DMS114 treated with DMSO at 0.1 percent for 48 hours (cell line): ENCODE measurements around the gene ZCCHC4.
A peak's percentile ranks its signal among the peaks of the same experiment; 100 is the strongest.

Experiments
- DNase-seq: peaks from one replicate; lab custom pipeline; 2025; ENCODE audit not compliant: unreplicated experiment; lab: John Stamatoyannopoulos, UW

Gene ZCCHC4, protein sequence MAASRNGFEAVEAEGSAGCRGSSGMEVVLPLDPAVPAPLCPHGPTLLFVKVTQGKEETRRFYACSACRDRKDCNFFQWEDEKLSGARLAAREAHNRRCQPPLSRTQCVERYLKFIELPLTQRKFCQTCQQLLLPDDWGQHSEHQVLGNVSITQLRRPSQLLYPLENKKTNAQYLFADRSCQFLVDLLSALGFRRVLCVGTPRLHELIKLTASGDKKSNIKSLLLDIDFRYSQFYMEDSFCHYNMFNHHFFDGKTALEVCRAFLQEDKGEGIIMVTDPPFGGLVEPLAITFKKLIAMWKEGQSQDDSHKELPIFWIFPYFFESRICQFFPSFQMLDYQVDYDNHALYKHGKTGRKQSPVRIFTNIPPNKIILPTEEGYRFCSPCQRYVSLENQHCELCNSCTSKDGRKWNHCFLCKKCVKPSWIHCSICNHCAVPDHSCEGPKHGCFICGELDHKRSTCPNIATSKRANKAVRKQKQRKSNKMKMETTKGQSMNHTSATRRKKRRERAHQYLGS

DNA sequence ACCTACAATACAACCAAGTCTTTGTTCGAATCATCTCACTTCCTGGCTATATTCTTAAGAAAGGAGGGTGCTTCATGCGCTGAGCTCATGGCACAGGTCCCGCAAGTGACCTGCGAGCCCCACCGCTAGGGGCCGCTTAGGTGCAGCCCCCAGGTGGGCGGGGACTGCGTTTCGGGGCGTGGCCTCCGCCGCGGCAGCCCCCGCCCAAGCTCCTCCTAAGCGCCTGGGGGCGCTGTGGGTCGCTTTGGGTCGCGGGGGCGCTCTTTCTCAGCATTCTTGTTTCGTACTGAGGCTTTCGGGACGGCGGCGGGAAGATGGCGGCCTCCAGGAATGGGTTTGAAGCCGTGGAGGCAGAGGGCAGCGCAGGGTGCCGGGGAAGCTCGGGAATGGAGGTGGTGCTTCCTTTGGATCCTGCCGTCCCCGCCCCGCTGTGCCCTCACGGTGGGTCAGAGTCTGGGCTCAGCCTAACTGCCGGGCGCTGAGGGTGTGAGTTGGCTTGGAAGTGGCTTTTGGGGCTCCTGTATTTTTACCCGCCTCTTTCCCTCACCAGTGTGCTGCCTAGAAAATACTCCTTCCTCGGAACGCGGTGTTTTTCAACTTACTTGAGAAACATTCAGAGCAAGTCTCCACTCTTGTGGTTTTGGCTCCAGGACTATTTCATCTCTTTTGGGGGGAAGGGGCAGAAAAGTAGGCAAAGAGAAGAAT is at the start of gene ZCCHC4:
TSS of gene ZCCHC4 (plus strand) at position 279 of the 705 bp plus-strand sequence. CDS start at position 315, 36 bp downstream.
- peak; percentile 71 for DNase-seq

DNA sequence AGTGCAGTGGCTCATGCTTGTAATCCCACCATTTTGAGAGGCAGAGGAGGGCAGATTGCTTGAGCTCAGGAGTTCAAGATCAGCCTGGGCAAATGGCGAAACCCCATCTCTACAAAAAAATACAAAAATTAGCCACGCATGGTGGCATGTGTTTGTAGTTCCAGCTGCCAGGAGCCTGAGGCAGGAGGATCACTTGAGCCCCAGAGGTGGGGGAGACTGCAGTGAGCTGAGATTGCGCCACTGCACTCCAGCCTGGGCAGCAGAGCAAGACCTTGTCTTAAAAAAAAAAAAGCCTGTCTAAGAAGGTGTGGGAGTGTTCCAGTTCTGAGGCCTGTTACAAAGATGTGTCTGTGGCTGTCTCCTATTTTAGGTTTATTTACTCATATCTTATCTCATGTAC is 40.7 kb upstream of the ZCCHC4 start:
- DNase-seq, result no peak

DNA sequence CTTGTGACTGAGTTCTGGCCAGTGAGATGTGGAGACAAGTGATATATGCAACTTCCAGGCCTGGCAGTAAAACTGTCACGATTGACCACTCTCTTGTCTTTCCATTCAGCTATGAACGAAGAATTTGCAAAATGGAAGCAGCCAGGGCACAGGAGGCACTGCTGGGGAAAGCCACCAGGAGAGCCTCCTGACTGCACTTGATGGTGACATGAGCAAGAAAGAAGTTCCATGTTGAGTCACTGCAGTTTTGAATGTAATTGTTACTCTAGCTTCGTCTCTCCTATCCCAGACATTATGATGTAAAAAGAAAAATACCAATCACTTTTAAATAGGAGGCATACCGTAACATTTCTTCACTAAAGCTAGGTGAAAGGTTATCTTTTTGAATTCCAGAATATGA is 32.4 kb upstream of the ZCCHC4 start:
- no peak for DNase-seq

DNA sequence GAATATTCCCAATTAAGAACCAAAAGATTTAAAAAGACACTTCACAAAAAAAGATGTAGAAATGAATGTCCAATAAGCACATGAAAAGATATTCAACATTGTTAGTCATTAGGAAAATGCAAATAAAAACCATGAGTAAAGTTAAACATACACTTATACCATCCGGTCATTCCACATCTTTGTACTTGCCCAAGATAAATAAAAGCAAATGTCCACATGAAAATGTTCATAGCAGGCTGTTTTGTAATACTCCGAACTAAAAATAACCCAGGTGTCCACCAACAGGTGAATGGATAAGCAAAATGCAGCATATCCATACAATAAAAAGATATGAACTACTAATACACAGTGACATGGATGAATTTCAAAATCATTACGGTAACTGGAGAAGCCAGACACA is 28.6 kb upstream of the ZCCHC4 start:
- DNase-seq, result no peak

DNA sequence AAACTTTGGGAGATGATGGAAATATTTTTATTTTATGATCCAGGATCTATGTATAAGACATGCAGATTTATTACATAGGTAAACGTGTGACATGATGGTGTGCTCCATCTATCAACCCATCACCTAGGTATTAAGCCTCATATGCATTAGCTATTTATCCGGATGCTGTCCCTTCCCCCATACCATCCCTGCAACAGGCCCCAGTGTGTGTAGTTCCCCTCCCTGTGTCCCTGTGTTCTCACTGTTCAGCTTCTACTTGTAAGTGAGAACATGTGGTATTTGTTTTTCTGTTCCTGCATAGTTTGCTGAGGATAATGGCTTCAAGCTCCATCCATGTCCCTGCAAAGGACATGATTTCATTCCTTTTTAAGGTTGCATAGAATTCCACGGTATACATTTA is 28.1 kb upstream of the ZCCHC4 start:
- DNase-seq, result no peak

DNA sequence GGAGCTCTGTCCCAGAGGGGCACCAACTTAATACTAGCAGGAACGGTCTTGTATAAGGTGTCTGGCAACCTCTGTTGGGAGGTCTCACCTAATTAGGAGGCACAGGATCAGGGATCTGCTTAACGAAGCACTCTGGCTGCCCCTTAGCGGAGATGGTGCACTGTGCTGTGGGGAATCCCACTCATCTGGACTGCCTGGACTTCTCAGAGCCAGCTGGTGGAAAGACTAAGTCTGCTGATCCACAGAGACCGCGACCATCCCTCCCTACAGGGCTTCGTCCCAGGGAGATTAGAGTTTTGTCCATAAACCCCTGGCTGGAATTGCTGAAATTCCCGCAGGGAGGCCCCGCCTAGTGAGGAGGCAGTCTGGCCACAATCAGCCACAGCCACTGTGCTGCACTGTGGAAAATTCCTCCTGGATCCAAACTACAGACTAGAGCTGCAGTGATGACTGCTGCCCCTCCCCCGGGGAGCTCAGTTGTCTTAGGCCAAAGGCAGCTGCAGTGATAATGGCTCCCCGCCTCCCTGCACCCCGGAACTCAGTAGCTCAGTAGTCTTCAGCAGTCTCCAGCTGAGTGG is 22.0 kb upstream of the ZCCHC4 start:
- DNase-seq, result no peak

DNA sequence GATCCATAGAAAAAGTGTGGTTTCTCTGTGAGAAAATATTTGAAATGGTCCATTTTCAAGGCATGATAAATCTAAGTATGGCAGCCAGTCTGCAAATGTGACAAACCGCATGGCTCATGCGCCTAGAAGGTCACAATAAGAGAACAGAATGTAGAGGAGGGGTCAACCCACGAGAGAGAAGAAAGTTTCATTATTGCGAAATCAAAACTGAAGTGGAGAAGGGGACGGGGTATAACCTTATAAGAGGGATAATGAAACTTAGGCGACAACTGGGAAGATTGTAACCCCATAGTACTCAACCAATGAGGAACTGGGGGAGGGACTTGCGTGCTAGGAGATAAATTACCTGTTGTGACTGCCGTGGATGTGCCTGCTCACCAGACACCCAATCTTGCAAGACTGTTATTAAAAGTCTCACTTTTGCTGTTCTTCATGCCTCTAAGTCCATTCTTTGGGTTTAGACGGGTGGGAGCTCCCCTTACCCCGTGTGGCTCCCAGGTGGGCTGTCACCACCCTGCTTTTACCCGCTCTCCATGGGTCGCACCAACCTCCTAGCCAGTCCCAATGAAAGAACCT is 21.3 kb upstream of the ZCCHC4 start:
- no peak for DNase-seq

DNA sequence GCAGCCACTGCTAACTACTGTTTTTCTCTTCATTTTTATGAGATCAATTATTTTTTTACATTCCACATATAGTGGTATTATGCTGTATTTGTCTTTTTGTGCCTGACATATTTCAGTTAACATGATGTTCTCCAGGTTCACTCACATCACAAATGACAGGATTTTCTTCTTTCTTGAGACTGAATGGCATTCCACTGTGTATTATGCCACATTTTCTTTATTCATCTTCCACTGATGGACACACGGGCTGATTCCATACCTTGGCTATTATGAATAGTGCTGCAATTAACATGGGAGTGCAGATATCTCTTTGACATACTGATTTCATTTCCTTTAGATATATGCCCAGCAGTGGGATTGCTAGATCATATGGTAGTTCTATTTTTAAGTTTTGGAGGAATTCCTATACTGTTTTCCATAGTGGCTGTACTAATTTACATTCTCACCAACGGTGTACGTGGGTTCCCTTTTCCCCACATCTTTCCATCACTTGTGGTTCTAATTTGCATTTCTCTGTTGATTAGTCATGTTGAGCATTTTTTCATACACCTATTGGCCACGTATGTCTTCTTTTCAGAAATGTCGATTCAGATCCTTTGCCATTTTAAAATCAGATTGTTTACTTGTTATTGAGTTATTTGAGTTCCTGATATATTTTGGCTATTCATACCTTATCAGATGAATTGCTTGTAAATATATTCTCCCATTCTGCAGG is 14.9 kb upstream of the ZCCHC4 start:
- DNase-seq, result no peak

DNA sequence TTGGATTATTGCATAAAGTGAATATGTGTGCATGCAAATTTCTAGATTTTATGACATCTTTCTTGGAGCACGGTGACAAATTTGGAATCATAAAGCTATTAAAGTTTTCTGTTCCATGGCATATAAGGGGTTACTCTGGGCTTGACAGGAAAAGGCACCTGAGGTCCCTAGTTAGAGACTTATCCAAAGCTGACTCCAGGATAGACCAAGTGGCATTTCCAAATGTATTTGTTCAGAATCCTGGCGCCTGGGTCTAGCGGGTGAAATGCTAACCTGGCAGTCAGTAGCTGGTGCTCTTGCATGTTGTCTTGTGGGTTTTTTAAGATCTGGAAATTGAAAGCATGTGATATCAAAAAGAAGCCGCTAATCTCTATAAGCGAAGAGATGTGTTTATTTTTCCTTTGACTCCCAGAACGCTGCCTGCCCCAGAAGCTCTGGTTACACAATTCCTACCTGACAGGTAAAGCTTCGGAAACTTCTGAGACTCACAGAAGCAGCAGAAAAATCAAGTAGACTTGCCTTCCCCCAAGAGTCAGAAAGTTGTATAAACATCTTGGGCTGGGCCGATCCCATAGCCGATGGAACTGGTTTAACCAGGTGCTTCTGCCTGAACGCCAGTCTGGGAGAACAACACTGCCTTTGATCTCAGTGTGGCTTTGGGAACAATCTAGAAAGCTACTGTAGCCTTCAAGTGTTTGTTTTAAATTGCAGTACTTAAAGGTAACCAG is 12.9 kb upstream of the ZCCHC4 start:
- DNase-seq, result no peak

DNA sequence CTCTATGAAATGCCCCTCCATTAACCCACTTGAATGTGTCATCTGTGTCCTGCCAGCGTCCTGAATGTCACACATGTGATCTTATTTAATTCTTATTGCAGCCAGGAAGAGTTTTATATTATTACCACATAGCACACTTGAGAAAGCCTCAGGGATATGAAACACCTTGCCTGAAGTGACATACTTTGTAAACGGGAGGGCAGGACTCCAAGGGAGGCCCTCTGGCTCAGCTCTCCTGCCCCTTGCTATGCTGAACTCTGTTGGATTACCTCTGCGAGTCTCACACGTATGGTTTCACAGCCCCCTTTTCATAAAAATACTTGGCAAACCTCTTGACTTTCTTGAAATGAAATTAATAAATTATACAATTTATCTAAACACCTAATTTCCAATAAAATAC is 11.1 kb upstream of the ZCCHC4 start:
- DNase-seq, result no peak

DNA sequence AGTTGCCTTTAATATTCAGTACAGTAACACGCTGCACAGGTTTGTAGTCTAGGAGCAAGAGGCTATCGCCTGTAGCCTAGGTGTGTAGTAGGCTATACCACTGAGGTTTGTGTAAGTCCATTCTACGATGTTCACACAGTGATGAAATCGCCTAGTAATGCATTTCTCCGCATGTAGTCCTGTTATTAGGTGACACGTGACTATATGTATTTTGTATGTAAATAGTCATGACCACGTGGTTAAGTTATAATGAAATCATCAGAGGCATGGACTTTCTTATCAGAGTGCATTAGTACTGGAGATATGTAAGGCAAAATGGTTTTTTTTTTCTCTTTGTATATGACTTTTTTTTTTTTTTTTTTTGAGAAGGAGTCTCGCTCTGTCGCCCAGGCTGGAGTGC is 9.9 kb upstream of the ZCCHC4 start:
- no peak for DNase-seq

DNA sequence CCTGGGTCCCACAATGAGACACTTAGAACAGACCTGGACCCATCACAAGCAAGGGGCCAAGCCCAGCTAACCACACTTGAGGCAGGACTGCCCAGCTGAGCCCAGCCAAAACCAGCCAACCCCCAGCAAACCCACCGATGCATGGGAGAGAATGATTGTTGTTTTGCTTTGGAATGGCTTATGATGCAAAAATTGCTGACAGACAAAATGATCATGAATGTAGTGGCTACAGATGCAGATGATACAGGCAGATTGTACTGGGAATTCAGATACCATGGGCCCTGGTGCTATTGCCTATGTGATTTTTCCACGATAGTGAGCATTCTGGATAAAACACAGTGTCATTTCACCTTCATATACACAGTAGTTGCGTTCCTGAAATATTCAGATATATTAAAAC is 9.0 kb upstream of the ZCCHC4 start:
- no peak for DNase-seq

DNA sequence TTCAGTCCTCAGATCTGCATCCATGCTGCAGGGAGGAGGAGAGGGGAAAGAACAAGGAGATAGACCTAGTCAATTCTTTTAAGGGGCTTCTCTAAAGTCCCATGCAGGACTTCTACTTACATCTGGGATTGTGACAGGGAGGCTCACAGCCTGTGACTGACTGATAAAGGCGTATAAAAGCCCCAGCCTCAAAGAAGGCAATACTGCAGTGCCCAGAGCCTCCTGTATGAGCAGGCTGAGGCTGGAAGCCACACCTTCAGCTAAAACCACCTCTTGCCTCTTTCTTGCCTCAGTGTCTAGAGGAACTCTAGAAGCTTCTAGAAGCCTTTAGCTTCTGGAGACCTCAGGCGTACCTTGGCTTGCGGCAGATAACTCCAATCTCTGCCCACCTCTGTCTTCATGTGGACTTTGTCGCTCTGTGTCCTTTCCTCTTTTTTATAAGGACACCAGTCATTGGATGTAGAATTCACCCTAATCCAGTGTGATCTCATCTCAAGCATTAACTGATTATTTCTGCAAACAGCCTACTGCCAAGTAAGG is 6.0 kb upstream of the ZCCHC4 start:
- DNase-seq, result no peak

DNA sequence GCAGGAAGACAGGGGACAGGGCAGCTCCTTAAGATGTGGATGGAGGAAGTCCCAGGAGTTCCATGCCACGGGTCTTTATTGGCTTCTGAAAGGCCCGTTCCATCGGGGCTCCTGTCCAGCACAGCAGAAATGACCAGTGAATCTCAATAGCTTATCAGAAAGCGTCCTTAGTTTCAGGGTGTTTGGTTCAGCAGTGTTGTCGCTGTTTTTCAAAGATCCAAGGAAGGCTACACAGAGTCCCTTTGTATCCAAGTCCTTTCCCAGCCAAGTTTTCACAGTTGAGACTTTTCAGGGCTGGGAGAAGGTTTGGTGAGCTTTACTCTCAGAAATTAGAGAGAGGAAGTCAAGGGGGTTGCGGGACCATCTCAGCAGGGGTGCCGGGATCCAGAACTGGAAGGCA is 5.0 kb upstream of the ZCCHC4 start:
- DNase-seq, result no peak

DNA sequence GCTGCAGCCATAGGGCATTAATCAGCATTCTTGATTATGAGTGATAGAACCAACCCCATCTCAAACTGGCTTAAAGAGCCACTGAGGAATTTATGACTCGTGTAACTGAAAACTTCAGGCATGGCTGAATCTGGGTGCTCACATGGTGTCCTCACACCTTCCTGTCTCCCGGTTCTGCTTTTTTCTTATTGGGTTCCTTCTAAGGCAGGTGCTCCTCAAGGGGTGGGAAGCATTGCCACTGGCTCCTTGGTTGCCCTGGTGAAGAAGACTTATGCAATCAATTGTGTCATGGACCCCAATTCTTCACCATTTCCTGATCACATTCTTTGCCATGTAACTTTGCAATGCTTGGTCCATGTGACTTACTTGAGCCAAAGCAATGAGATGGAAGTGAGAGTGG is 4.3 kb upstream of the ZCCHC4 start:
- DNase-seq, result no peak

DNA sequence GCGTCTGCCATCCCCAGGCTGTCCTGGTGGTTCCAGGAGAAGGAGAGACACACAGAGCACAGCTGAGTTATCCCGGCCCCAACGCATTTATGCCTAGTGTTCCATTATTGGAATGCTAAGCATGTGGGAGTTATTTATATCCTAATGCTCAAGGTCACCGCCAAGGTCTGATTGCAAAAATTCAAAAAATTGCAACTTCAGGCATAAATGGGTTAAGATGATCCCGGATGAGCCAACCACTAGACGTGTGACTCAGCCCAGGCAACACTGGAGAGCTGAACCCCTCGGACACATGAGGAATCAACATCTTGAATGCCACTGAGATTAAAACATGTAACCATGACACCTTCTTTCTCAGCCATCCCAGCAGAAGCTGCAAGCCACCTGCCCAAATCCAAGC is 3.8 kb upstream of the ZCCHC4 start:
- DNase-seq, result no peak

DNA sequence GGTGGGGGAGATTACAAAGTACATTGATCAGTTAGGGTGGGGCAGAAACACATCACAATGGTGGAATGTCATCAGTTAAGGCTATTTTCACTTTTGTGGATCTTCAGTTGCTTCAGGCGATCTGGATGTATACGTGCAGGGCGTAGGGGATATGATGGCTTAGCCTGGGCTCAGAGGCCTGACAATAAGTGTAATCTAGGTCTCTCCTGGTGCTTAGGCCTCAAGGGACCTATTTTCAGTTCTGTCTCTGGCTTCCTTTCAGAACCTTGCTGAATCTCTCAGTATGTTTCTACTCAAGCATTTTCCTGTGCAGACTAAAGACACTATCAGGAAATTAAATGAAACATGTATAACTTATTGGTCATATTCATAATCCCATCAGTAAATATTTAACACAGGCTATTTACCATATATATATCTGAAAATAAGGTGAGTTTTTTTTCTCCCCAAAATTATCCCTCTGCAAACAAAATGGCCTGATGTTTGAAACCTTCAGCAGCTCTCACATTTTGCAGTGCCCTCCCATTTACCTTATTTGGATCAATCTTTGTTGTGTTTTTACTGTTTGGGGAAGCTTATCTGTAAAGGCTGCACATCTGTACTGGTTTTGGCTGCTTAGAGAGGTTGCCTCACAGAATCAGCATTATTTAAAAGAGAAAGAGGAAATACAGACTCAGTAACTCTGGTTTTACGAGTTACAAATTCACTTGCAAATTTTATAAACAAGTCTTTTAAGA is 2.3 kb upstream of the ZCCHC4 start:
- DNase-seq, result no peak

DNA sequence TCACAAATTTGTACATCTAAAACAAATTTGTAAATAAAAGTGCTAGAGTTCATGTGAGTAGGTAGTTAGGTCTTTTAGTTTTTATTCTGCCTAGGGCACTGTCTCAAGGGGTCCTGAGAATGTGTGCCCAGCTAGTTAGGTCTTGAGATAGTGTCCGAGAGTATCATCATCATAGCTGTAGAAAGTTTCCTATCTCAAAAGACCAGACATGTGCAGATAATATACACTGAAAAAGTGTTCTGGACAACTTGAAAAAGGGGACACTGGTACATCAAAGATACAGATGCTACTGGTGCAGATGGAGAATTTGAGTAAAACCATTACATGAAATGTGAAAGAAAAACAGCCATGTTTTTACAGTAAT is 1.8 kb upstream of the ZCCHC4 start:
- no peak for DNase-seq

DNA sequence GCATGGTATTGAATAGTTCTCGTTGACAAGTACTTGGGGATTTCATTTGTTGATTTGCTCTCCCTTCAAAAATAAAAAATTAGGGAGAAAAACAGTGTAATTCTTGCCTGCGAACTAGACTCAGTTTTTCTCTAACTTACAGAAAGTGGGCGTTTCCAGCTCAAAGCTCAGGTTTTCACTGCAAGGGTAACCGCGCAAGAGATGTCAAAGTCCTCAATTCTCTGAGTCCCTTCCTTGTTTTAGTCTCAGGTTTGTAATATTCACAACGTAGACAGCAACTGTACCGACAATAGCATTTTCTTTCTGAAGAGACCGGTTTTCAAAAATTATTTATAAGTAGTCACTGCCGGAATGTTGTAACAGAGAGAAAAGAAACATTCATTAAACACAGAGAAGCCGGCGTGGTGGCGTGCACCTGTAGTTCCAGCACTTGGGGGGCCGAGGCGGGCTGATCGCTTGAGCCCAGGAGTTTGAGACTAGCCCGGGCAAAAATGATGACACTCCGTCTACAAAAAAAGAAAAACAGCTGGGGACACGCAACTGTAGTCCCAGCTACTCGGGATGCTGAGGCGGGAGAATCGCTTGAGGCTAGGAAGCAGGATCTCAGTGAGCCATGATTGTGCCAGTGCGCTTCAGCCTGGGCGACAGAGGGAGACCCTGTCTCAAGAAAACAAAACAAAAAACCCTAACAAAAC is 774 bp downstream of the ZCCHC4 start:
- no peak for DNase-seq
